ENCODE measurements around the gene AP4S1.

- TF ChIP-seq CTCF (IDR thresholded peaks at IDR 0.05) (no peak), POLR2A (IDR thresholded peaks at IDR 0.05) (no peak)
Measured at GRCh38 chr14:31069343-31069742, 43.9 kb downstream of the AP4S1 start.
